HG02678 (cell line): ENCODE results near the gene RPS14.

Experiments
- ATAC-seq: cut with Tn5 transposase; IDR thresholded peaks from one replicate; pipeline ENCODE4 v1.9.1; 2021; ENCODE audit warnings: mild to moderate bottlenecking, moderate library complexity; ENCODE audit not compliant: unreplicated experiment

The RPS14 gene

GRCh38 chr5:150402229-150402773 lies 47.2 kb downstream of the RPS14 start:
- ATAC-seq, result no peak

DNA sequence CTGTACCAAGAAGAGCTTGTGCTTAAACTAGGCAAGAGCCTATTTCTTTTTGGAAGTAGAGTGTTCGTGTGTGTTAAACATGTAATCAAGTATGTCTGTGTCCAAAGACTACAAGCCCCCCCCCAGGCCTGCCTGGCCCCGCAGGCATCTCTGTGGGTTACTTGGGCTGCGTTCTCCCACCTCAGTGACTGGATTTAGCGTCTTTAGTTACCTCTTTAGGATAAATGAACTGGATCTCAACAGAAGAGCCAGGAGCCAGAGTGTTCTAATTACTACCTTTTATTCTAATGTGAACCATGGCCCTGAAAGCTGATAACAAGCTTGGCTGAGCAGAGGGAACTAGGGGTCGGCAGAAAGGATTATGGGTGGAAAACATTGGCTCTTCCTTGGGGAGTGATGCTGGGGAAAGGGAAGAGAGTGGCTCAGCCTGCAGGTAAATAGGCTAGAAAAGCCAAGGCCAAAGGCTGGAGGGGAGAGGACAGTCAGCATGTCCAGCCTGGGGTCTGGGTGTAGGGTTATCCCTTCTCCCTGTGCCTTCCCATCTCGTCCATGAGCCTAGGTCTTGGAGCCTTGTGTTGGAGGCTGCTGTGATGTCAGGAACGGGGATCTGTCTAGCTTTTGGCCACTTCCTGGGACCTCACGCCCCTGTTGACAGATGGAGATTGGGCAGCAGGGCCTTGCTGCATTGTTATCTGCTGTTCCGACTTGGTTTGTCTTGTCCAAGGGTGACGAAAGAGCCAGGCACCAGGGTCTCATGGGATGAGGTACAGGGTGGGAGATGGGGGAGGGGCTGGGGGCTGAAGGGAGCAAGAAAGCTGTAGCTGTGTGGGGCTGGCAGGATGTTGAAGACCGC lies 47.9 kb downstream of the RPS14 start:
- no peak for ATAC-seq

GRCh38 chr5:150401076-150401375 lies 48.5 kb downstream of the RPS14 start:
- ATAC-seq, result no peak

GRCh38 chr5:150400316-150401075 lies 49.0 kb downstream of the RPS14 start:
- no peak for ATAC-seq

- ATAC-seq, result peak; percentile 11
These were observed 49.9 kb downstream of the RPS14 start for GRCh38 chr5:150399524-150400211.

- ATAC-seq, result peak; percentile 74
These were observed 50.6 kb downstream of the RPS14 start for GRCh38 chr5:150398722-150399523.

GRCh38 chr5:150397782-150398721 lies 51.5 kb downstream of the RPS14 start:
- ATAC-seq, result no peak

- no peak for ATAC-seq
These were observed 52.3 kb downstream of the RPS14 start for GRCh38 chr5:150397146-150397781.

DNA sequence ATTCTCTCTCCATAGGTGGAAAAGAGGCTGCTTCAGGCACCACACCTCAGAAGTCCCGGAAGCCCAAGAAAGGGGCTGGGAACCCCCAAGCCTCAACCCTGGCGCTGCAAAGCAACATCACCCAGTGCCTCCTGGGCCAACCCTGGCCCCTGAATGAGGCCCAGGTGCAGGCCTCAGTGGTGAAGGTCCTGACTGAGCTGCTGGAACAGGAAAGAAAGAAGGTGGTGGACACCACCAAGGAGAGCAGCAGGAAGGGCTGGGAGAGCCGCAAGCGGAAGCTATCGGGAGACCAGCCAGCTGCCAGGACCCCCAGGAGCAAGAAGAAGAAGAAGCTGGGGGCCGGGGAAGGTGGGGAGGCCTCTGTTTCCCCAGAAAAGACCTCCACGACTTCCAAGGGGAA lies 53.3 kb downstream of the RPS14 start:
- ATAC-seq, result no peak

GRCh38 chr5:150395688-150395975 lies 53.9 kb downstream of the RPS14 start:
- ATAC-seq, result no peak

GRCh38 chr5:150394912-150395687 lies 54.4 kb downstream of the RPS14 start:
- no peak for ATAC-seq

DNA sequence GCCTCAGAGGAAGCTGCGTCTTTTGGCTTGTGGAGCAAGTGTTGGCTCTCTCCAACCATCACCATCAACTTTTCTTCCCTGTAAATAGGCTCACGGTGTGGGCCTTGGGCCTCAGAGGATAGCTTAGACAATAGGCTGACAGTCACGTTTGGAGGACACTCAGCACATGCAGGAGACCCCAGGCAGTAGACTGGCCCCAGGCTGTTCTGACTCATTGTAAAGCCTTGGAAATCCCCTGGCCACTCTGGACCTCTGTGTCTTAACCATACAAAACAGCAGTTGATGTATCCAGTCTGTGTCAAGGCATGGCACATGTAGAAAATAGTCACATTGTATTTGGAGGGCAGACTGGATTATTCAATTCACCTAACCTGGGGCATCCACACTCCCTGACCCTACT lies 55.4 kb downstream of the RPS14 start:
- ATAC-seq, result peak; percentile 52

DNA sequence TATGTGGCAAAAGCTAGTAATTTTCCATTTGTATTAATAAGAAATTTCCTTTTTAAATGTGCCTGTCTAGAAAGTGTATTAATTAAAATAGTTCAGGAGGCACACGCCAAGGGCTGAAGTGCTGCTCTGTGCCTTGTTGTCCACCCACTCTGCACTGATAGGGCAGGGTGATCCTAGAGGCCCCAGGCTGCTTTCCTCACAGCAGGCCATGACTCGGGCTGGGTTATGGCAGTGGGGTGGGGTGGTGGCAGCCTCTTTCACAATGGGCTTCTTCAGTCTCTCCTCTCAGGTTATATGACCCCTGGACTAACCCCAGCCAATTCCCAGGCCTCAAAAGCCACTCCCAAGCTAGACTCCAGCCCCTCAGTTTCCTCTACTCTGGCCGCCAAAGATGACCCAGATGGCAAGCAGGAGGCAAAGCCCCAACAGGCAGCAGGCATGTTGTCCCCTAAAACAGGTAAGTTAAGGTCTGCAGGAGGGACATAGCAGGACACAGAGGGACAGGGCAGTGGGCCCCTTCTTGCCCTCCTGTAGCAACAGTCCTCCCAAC lies 56.4 kb downstream of the RPS14 start:
- ATAC-seq, result no peak

DNA sequence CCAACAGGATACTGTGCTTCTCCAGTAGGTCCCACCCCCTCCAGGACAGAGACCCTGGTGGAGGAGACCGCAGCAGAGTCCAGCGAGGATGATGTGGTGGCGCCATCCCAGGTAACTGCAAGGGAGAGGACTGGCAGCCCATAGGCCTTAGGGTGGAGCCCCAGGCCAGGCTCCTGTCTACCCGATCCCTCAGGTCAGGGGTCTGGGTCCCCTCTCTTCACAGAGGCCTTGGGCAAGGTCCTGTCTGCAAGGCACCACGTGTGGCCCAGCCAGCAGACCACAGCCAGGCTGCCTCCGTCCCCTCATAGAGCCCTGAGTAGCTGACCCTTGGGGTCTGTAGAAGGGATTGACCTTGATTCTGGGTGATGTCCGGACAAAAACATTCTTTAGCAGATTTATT lies 56.9 kb downstream of the RPS14 start:
- no peak for ATAC-seq
